ENCODE measurements around the gene HYAL1. TPM values are rescaled to one million over a fixed set of nuclear protein-coding genes. Genes with fewer than 3 reads are reported as not detected.

HYAL1 gene, protein sequence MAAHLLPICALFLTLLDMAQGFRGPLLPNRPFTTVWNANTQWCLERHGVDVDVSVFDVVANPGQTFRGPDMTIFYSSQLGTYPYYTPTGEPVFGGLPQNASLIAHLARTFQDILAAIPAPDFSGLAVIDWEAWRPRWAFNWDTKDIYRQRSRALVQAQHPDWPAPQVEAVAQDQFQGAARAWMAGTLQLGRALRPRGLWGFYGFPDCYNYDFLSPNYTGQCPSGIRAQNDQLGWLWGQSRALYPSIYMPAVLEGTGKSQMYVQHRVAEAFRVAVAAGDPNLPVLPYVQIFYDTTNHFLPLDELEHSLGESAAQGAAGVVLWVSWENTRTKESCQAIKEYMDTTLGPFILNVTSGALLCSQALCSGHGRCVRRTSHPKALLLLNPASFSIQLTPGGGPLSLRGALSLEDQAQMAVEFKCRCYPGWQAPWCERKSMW
- 4.6 and 6.7 TPM in 2 replicates for total RNA-seq

DNA sequence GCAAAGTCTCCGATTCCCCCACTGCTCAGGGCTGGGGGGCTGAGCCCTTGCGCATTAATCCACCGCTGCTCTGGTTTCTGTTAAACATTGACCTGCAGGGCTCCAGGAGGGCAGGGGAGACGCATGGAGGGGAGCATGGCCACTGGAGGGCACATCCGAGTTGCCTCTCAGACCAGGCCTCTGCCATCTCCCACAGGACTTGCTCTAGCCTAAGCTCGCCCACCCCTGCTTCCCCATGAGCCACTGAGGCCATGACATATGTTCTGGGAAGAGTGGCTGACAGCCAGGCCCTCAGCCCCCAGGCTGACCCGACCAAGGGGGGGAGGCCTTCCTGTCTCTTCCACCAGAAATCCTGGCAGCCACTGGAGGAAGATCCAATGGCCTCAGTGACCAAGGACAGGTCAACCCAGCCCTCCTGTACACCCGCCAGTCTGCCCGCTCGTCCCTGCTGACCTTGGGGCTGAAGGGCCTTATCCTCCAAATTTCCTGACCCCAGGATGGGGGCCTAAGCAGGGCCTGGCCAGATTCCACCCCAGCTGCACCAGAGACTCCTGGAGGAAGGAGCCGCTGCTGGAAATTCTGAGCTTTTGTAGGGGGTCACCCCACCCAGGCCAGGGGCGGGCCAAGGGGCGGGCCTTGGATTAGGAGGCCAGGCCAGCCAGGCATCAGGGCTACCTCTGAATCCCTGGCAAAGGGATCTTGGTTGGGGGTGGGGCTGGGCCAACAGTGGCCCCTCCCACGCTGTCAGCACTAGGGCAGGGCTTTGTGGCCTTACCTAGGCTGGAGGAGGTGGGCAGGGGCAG lies at the start of gene HYAL1:
TSS of gene HYAL1 (minus strand) at position 562 of the 803 bp plus-strand sequence. CDS start 618 bp downstream, outside the sequence.
- DNase-seq (ENCODE audit: low read depth in 2 of 2) = peak; percentile 52 to 63

DNA sequence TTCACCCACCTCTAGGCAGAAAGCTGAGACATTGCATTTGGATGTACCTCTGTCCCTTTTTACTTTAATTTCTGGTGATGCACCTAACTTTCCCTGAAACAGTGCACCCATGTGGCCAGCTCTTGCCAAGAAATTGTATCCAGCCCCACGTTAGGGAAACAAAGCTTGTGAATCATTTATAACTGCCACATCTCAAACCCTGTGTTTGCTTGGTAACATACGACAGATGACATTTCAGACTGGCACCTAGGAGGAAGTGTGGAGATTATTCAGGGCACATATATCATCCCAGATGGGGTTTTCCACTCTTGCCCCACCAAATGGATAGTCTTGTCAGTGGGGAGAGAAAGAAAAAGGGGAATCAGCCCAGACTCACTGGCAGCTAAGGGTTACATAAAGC lies 49.4 kb upstream of the HYAL1 start:
- DNase-seq (ENCODE audit: low read depth in 2 of 2) = peak in 1 of 2 donors; percentile 19

DNA sequence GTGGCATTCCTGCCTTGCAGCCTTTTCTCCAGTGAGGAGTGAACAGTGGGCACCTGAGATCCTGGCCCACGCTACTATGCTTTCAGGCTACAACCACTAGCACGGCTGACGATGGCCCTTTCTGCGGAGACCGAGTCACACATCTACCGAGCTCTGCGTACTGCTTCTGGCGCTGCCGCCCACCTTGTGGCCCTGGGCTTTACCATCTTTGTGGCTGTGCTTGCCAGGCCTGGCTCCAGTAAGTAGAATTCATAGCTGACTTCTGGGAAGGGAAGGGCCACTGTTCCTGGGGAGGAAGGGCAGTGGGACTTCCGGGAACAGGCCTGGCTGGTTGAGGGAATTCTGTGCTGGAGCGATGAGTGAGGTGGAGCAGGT lies 47.9 kb upstream of the HYAL1 start:
- no peak for DNase-seq (ENCODE audit: low read depth in 2 of 2)

DNA sequence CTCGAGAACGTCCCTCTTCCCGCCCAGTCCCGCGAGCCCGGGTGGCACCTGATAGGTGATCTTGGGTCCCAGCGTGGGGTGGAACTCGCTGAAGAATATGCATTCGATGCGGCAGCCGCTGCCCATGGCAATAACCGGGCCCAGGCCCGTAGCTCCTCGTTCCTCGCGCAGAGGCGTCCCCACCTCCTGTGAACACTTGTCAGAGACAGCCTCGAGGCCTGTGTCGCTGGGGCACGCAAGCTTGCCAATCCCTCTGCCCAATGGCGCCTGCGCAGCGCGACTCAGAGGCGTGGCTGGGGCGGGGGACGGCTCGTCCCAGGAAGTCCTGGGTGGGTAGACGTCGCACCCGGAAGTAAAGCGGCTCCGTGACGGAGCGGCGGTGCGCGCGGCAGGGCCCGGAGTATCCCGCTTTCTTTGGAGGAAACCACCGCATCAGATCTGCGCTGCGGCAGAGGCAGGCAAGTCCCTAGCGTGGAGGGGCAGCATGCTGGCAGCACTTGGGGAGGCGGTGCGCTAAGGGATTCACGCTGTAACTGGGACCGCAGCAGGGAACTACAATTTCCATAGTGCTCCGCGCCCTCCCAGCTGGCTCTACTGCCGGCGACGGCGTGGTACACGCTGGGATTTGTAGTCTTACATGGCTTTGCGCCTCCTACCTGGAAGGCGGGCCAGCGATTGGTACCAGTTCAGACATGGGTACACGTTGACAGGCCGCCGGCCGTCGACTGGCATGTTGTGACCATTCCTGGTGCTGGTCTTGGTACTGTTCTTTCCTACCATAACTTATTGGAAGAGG lies 47.4 kb upstream of the HYAL1 start, which contains the start of the genes CYB561D2 and NPRL2:
TSS of gene CYB561D2 (plus strand) at position 336 of the 796 bp plus-strand sequence. CDS start 572 bp downstream, outside the sequence.
TSS of gene NPRL2 (minus strand) at position 249 of the 796 bp plus-strand sequence. CDS start at position 126, 123 bp downstream.
- DNase-seq (ENCODE audit: low read depth in 2 of 2) = peak; percentile 86 to 96

DNA sequence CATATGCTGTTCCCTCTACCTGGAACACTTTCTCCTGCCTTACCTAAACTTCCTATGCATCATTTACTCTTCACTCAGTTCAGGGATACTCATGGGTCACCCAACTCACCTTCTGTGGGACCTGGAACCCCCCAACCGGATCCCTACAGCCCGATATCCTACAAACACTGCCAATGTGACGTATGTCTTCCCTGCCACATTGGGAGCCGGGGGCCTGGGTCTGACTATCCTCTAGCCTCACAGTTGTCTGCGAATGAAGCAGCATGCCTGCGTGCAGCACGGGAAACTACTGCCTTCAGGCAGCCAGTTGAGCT lies 46.8 kb upstream of the HYAL1 start:
- no peak for DNase-seq (ENCODE audit: low read depth in 2 of 2)

DNA sequence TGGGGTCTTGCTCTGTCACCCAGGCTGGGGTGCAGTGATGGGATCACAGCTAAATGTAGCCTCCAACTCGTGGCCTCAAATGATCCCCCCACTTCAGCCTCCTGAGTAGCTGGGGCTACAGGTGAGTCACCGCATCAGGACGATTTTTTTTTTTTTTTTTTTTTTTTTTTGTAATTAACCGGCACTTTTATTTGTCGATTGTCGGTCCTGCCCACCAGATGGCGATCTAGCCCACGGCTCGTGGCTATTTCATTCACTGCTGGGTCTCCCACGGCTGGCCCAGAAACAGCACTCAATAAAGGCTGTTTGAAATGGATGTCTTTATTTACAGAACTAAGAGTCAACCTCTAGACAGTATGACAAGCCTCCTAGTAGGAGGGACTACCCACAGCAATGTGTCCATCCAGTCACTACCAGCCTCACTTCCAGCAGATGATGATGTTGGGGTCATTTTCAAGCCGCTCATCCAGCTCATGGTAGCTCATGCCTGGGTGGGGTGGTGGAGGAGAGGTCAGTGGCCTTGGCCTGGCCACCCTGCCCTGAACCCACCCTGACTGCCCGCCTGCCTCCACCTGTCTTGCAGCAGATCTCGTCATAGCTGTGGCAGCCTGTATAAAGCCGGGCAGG lies 43.9 kb upstream of the HYAL1 start:
- peak in 1 of 2 donors; percentile 78 for DNase-seq (ENCODE audit: low read depth in 2 of 2)

DNA sequence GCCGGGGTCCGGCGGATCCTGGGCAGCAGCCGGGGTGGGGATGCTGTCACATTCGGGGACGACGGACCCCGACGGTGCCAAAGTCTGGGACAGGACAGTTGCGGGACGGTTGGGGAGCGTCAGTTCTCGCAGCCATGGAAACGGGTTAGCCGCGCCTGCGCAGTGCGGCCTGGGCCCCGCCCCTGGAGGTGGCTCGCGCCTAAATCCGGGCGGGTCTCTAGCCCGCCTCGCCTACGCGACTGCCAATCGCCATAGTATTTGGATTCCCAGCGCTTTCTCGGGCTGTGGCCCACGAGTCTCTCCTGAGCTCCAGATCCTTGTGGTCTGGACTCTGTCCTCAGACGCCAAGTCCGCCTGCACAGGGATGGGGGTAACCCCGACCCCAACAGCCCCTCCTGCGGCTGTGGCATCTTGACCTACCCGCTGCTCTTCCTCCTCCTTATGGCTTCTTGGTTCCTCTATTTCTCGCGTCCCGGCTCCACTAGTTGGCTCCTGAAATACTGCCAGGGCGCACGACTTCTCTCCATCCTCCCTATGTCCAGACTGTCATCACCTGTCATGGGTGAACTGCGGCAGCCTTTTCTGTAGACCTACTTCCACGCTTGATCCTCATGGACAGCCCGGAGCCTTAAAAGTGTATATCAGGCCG lies 42.3 kb upstream of the HYAL1 start, which contains the start of gene ZMYND10:
TSS of gene ZMYND10 (minus strand) at position 147 of the 649 bp plus-strand sequence. CDS start 153 bp downstream, outside the sequence.
- DNase-seq (ENCODE audit: low read depth in 2 of 2) = no peak

DNA sequence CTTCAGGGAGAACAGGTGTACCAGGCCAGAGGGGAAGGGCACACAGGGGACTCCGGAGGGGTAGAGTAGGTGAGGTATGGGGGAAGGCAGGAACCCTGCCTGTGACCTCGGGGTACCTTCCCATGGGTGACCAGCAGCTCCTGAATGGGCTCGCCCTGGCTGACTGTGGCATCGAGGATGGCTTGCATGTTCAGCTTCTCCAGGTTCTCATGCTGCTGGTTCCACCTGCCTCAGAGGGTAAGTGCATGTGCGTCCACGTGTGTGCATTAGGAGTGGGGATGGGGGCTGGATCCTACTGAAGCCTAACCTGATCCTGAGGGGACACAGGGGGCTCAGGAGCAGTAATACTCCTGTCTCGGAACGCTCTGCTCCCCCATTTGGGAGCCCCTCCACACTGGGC lies 41.6 kb upstream of the HYAL1 start:
- no peak for DNase-seq (ENCODE audit: low read depth in 2 of 2)

DNA sequence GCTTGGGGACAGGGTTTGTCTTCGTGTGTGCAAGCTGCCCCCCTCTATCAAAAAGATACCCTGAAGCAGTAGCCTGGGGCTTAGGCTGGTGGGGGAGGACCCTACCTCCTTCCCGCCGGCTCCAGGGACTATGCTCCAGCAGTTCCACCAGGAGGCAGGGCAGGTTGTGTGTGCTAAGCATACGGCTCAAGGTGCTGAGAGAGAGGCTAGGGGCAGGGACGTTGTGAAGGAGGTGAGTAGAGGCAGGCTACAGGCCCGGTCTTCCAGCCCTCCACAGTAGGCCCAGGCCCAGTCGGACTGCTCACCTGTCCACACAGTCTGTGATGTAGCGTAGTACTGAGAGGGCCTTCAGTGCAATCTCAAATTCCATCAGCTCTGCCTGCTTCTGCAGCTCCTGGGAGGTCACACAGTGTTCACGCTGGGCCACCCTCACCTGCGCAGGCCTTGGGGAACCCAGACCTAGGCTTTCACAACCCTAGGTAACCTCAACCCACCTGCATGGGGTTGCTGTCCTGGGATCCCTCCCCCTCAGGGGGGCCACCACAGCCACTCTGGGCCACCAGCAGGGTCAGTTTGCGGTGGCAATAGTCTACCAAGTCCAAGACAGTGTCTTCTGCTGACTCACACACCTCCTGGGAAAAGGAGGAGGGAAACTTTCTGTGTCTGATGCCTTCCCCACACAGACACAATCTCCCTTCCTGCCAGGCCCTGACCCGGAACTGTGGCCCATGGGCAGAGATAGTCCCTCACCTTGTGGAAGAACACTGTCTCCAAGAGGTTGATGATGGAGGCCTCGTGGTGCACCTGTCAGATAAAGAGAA lies 39.6 kb upstream of the HYAL1 start:
- no peak for DNase-seq (ENCODE audit: low read depth in 2 of 2)

DNA sequence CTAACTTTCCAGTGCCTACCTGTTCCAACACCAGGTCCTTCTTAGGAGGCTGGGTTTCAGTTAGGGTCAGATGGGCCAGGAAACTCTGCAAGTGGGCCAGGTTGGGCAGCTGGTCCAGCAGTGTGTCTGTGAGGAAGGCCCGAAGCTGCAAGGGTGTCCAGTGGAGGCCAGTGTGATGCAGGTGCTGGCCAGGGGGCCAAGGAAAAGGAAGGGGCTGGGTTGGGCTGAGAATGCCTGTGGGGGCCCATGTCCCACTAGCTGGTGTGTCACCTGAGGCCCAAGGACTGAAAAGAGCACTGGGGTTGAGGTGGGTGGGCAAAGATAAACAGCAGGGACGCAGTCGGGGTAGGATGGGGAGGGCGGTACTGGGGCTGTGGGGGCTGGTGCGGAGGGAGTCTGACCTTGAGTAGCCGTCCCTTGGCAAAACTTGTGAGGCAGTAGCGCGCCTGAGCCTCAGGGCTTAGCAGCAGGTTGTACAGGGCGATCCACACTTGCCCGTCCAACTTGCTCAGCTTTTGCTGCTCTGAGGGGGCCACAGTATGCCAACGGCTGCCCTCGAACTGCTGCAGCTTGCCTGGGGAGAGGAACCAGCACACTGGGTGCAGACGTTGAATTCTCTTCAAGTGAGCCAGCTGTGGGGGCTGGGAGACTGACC lies 38.7 kb upstream of the HYAL1 start:
- no peak for DNase-seq (ENCODE audit: low read depth in 2 of 2)

DNA sequence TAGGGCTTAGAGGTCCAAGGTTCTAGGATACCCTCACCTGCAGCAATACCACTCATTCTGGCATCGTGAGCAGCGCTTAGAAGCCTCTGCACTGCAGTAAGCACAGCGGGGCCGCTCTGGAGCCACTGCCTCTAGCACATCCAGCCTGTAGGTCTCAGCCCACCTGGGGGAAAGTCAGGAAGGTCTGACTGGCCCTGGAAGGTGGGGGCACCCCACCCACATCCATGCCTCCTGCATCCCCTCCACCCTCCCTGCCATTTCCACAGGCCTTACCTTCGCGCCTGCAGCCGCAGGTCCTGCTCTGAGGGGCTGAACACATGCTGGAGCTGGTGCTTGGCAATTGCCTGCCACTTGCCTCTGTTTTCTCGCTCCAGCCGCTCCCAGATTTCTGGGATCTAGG lies 38.2 kb upstream of the HYAL1 start:
- no peak for DNase-seq (ENCODE audit: low read depth in 2 of 2)

DNA sequence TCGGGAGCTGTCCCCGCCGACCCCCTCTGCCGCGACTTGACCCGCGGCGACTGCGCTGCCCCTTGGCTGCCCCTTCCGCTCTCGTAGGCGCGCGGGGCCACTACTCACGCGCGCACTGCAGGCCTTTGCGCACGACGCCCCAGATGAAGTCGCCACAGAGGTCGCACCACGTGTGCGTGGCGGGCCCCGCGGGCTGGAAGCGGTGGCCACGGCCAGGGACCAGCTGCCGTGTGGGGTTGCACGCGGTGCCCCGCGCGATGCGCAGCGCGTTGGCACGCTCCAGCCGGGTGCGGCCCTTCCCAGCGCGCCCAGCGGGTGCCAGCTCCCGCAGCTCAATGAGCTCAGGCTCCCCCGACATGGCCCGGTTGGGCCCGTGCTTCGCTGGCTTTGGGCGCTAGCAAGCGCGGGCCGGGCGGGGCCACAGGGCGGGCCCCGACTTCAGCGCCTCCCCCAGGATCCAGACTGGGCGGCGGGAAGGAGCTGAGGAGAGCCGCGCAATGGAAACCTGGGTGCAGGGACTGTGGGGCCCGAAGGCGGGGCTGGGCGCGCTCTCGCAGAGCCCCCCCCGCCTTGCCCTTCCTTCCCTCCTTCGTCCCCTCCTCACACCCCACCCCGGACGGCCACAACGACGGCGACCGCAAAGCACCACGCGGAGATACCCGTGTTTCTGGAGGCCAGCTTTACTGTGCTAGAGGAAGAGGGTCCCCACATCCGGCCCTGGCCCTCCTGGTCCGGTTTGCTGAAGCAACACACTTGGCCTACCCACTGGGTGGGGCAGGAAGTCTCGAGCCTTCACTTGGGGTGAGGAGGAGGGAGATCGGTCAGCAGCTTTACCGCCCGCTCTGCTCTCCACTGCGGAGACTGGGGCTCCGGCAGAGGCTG lies 37.3 kb upstream of the HYAL1 start, which contains the start of gene RASSF1:
TSS of gene RASSF1 (minus strand) at position 389 of the 882 bp plus-strand sequence. CDS start at position 358, 31 bp downstream.
- DNase-seq (ENCODE audit: low read depth in 2 of 2) = no peak

DNA sequence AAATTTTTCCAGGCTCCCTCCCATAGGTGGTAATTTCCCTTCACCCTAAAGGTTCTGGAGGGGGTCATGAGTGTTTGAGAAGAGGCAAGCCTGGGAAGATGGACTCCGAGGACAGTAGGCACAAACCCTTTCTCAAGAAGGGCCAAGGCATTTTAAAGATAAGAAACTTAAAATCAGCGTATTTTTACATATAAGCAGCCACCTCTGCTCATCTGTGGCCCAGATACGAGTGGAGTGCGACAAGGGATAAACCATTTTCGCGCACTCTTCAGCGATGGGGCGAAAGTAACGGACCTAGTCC lies 36.7 kb upstream of the HYAL1 start:
- DNase-seq (ENCODE audit: low read depth in 2 of 2) = no peak

DNA sequence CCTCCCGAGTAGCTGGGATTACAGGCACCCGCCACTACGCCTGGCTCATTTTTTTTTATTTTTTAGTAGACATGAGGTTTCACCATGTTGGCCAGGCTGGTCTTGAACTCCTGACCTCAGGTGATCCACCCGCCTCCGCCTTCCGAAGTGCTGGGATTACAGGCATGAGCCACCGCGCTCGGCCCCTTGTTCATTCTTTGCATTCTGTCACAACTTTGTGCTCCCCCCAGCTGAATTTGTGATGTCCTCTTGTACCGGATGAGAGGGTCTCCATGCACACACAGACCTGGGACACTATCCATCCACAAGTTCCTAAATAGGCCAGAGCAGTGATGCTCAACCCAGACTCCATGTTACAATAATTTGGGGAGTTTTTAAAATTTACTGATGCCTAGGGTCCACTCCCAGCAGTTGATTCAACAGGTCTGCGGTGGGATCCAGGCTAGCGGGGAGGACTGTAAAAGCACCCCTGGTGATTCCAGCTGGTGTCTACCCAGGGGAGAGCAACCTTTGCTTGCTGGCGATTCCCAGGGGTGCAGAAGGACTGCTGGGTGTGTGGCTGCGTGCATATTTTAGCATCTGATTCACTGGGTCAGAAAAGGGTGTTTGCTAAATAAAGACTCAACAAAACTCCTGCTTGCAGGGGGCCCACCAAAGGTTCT lies 36.2 kb upstream of the HYAL1 start:
- DNase-seq (ENCODE audit: low read depth in 2 of 2) = no peak

DNA sequence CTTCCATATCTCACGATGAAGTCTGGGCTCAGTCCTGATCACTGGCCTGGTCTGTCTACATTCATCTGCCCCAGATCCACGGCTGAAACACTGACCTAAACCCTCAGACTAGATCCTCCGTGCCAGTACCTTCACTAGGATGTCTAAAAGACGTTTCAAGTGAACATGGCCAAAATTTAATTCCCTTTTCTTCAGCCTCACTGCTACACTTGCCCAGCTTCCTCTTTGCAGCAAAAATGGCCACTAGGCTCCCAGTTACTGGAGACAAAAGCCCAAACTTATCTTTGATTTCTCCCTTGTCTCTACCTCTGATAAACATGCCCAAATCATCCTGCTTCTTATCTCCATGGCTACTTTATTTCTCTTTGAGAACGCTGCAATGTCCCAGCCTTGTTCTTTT lies 35.6 kb upstream of the HYAL1 start:
- DNase-seq (ENCODE audit: low read depth in 2 of 2) = no peak

DNA sequence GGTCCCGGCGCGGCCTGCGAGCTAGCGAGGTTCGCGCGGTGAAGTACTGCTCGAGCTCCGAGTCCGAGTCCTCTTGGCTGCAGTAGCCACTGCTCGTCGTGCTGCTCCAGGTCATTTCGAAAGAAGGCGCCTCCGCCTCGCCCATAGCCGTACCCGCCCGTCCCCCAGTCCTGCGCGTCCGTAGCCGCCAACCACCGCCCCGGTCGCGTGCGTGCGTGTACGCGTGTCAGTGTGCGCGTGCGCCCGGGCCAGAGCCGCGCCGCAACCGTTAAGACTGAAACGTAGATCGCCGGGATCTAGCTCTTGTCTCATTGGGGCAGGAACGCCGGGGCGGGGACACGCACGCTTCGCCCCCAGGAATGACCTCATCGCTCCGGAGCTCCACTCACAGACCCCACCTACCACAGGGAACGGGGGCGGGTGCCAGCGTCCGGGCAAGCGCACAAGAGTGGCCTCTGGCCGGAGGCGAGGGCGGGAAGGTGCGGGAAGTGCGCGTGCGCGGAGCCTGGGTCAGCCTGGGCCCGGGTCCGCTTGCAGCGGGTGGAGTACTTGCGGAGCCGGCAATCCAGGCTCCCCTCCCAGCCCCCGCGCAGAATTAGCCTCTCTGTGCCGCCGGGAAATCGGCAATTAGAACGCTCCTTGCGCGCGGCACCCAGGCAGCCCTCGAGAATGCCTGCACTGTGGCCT lies 33.9 kb upstream of the HYAL1 start:
- peak; percentile 97 to 99 for DNase-seq (ENCODE audit: low read depth in 2 of 2)
